HG03060 (cell line): ENCODE measurements around the gene UBE2Q2.

ENCODE experiments used
- ATAC-seq: cut with Tn5 transposase; IDR thresholded peaks from one replicate; pipeline ENCODE4 v1.9.1; 2021; ENCODE audit warnings: low read depth, moderate number of reproducible peaks; ENCODE audit not compliant: unreplicated experiment

The UBE2Q2 gene

DNA sequence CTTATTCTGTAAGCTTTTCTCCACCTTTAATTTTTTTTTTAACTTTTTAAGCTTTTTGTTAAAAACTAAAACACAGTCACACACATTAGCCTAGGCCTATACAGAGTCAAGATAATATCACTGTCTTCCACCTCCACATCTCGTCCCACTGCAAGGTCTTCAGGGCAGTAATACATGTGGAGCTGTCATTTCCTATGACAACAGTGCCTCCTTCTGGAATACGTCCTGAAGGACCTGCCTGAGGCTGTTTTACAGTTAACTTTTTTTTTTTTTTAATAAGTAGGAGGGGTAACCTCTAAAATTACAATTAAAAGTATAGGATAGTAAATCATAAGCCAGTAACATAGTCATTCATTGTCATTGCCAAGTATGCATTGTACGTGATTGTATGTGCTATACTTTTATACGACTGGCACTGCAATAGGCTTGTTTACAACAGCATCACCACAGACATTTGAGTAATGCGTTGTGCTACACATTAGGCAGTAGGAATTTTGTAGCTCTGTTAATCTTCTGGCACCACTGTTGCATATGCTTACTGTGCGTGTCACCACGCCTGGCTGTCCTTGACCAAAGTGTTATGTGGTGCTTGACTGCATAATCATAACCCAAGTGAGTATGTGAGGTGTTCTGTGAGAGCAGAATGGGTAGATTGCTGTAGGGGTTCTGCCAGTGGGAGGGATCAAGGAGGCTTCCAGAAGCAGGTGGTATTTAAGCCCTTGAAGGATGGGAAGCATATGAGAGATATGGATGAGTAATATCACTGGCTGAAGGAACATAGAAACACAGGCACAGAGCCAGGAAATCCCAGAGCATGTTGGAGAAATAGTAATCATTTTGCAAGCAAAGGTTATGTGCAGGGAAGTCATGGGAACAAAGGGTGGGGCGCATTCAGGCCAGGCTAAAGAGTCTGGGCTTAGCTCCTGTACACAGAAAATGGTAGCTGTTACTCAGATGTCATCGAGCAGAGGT, 78.8 kb downstream of the UBE2Q2 start:
- ATAC-seq: no peak

DNA sequence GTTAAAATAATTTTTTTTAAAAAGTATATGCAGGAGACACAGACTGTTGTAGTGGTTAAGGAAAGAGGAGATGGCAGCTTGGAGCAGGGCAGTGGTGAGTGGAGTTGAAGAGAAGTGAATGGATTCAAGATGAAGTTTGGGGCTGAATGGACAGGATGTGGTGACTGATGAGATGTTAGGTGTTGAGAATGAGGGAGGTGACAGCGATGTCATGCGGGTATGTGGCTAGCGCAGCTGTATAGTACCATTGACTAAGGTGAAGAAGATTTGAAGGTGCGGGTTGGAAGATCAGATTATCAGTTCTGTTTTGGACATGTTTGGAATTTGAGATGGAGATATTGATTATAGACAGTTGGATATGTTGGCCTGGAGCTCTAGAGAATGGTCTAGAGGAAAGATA, 80.5 kb downstream of the UBE2Q2 start:
- no peak for ATAC-seq

GRCh38 chr15:75924576-75924975, 81.3 kb downstream of the UBE2Q2 start:
- ATAC-seq: no peak

DNA sequence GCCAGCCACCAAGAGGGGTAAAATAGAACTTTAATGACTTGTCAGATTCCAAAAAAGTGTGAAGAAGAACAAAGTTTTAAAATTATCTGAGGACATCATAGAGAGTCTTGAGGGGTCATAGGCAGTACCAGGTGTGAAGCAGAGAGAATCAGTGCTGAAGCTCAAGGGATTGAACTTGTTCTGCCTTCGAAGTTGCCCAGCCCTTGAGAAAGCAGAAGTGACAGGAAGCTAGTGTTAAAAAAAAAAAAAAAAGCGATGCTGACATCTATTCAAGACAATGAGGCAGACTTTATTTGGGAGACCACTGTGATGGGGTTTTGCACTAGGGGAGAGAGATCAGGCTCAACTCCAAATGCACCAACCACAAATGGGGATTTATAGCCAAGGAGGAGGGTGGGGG, 82.2 kb downstream of the UBE2Q2 start:
- ATAC-seq: no peak

GRCh38 chr15:75926931-75927330, 83.7 kb downstream of the UBE2Q2 start:
- ATAC-seq: no peak

DNA sequence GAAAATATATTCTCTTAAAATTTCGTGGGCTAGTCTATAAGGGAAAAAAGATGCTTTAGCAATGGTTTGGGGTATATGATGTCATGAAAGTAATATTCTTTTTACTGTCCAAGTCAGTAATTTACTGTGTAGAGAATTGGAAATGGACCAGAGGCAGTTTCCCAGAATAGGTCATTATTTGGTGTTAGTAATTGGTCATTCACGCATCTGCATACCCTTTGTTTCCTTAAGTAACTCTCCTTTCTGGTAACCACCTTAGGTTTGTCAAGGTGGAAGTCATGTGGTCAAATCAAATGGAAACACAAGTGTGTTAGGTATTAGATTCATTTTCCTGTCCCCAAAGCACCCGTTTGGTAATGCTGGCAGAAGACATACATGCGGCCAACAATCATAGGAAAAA, 84.4 kb downstream of the UBE2Q2 start:
- no peak for ATAC-seq

- no peak for ATAC-seq
Measured at GRCh38 chr15:75928680-75929608, 85.7 kb downstream of the UBE2Q2 start.

GRCh38 chr15:75929799-75930565, 86.7 kb downstream of the UBE2Q2 start:
- no peak for ATAC-seq

- ATAC-seq: no peak
Measured at GRCh38 chr15:75930866-75931265, 87.6 kb downstream of the UBE2Q2 start.

DNA sequence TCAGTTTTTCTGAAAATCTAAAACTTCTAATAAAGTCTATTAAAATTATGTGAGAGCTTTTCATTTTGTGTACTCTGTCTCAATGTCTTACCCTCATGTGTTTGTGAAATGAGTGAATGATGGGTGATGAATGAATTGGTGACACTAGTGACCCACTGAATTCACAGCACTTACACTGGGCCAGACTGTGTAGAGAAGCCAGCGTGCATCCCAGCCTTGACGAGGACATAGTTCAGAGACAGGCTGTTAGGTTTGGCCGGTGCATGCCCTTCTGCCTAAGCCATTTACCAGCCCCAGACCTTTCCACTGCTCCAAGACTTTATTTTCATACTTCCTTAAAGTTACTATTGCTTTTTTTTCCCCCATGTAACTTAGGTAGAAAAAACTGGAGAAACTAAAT, 99.2 kb downstream of the UBE2Q2 start:
- no peak for ATAC-seq

GRCh38 chr15:75943246-75943645, 100.0 kb downstream of the UBE2Q2 start:
- ATAC-seq: no peak

DNA sequence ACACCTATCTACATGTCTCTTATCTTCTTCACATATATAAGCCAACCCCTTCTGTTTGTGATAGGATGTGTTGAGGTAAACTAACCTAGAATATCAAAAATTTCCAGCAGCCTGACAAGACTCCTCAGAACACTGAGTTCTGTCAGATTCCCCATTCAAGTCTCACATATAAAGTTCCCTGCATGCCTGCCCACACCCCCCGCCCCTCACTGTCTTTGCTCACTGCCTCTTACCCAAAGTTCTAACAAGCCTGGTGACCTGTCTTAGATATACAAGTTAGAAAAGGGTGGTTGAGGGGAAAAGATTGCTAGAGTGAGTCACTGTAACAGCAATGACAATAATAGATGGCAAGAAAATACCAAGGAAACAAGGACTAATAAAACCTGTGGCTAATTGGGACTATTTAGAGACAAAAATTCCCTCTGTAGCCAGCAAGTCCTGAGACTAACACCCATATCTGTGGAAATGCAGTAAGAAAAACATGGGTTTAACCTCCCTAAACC, 100.5 kb downstream of the UBE2Q2 start:
- no peak for ATAC-seq

GRCh38 chr15:75945953-75946352, 102.7 kb downstream of the UBE2Q2 start:
- ATAC-seq: no peak

GRCh38 chr15:75947092-75947491, 103.8 kb downstream of the UBE2Q2 start:
- no peak for ATAC-seq

GRCh38 chr15:75948761-75949296, 105.6 kb downstream of the UBE2Q2 start:
- ATAC-seq: no peak
